Neuronal stem cell (in vitro differentiated cells): ENCODE measurements around the gene VPS26B.
A peak's percentile ranks its signal among the peaks of the same experiment; 100 is the strongest.

ENCODE experiments used
- DNase-seq: peaks from one replicate; pipeline ENCODE4 v3.0.0-alpha.2; 2013; ENCODE audit warnings: low spot score
- H2AFZ ChIP-seq: one replicate; pipeline ENCODE4 v1.6.1; 2013; ENCODE audit warnings: mild to moderate bottlenecking, low read length, inconsistent platforms
- H2AK5ac ChIP-seq: 2 replicates; pipeline ENCODE4 v1.6.1; 2013; ENCODE audit warnings: low read depth, mild to moderate bottlenecking, inconsistent platforms, low read length, moderate library complexity, mixed read lengths
- H2BK120ac ChIP-seq: 2 replicates; pipeline ENCODE4 v1.6.1; 2013; ENCODE audit warnings: low read depth, mild to moderate bottlenecking, inconsistent platforms, low read length, moderate library complexity, mixed read lengths
- H2BK12ac ChIP-seq: one replicate; pipeline ENCODE4 v1.6.1; 2013; ENCODE audit warnings: low read length, inconsistent platforms
- H2BK15ac ChIP-seq: 2 replicates; pipeline ENCODE4 v1.6.1; 2013; ENCODE audit warnings: mild to moderate bottlenecking, low read length, inconsistent platforms, mixed read lengths
- H2BK5ac ChIP-seq: one replicate; pipeline ENCODE4 v1.6.1; 2013; ENCODE audit warnings: inconsistent platforms, mild to moderate bottlenecking, low read length, moderate library complexity
- H3K14ac ChIP-seq: one replicate; pipeline ENCODE4 v1.6.1; 2013; ENCODE audit warnings: low read length, inconsistent platforms
- H3K18ac ChIP-seq: 2 replicates; pipeline ENCODE4 v1.6.1; 2013; ENCODE audit warnings: low read length, inconsistent platforms
- H3K23ac ChIP-seq: 2 replicates; pipeline ENCODE4 v1.6.1; 2013; ENCODE audit warnings: low read depth, mild to moderate bottlenecking, mixed read lengths, low read length, inconsistent platforms; ENCODE audit not compliant: poor library complexity
- H3K27ac ChIP-seq: replicated peaks from 3 replicates; pipeline ENCODE4 v1.5.1; 2013; ENCODE audit warnings: low read length, inconsistent platforms
- H3K27me3 ChIP-seq, 3 experiments: 2 replicates each; pipeline ENCODE4 v1.6.1; 2013; ENCODE audit warnings: low read length in 3 of 3, mild to moderate bottlenecking in 2 of 3, inconsistent platforms in 1 of 3, low read depth in 1 of 3, mixed read lengths in 1 of 3, moderate library complexity in 1 of 3; ENCODE audit not compliant: control insufficient read depth in 3 of 3, insufficient read depth in 3 of 3
- H3K36me3 ChIP-seq, 2 donors: replicated peaks in 1 of 2; 2 replicates each; pipeline ENCODE4 v1.6.1; 2013; ENCODE audit warnings: low read length in 2 of 2; ENCODE audit not compliant: control insufficient read depth in 2 of 2, insufficient read depth in 2 of 2
- H3K4ac ChIP-seq: 2 replicates; pipeline ENCODE4 v1.6.1; 2013; ENCODE audit warnings: inconsistent platforms, mild to moderate bottlenecking, low read length, moderate library complexity
- H3K4me1 ChIP-seq, 2 donors: 1 replicate in 1 of 2; 2 replicates in 1 of 2; pipeline ENCODE4 v1.6.1; 2013; ENCODE audit warnings: low read length in 2 of 2, low read depth in 1 of 2; ENCODE audit not compliant: control insufficient read depth in 2 of 2, insufficient read depth in 1 of 2
- H3K4me2 ChIP-seq: one replicate; pipeline ENCODE4 v1.6.1; 2013; ENCODE audit warnings: mild to moderate bottlenecking, low read length, inconsistent platforms; ENCODE audit not compliant: insufficient read depth, poor library complexity, severe bottlenecking
- H3K4me3 ChIP-seq, 2 donors: 2 replicates each; pipeline ENCODE4 v1.5.1; 2013; ENCODE audit warnings: low read length in 2 of 2, mild to moderate bottlenecking in 2 of 2, inconsistent platforms in 1 of 2, moderate library complexity in 1 of 2
- H3K79me1 ChIP-seq: one replicate; pipeline ENCODE4 v1.6.1; 2013; ENCODE audit warnings: low read depth, mild to moderate bottlenecking, inconsistent platforms, low read length, moderate library complexity
- H3K9ac ChIP-seq: one replicate; pipeline ENCODE4 v1.6.1; 2013; ENCODE audit warnings: mild to moderate bottlenecking, low read depth, low read length, inconsistent platforms; ENCODE audit not compliant: poor library complexity
- H3K9me3 ChIP-seq, 2 donors: replicated peaks in 1 of 2; 2 replicates each; pipeline versions ENCODE3 to v1.6.1; 2013; ENCODE audit warnings: low read length in 2 of 2, mild to moderate bottlenecking in 2 of 2, inconsistent platforms in 1 of 2, low read depth in 1 of 2, mixed read lengths in 1 of 2, moderate library complexity in 1 of 2; ENCODE audit not compliant: control insufficient read depth in 2 of 2, insufficient read depth in 1 of 2
- H4K8ac ChIP-seq: one replicate; pipeline ENCODE4 v1.6.1; 2013; ENCODE audit warnings: low read depth, mild to moderate bottlenecking, inconsistent platforms, low read length, moderate library complexity
- H4K91ac ChIP-seq: one replicate; pipeline ENCODE4 v1.6.1; 2013; ENCODE audit warnings: low read length, low read depth, mild to moderate bottlenecking, inconsistent platforms; ENCODE audit not compliant: poor library complexity
- WGBS, 2 donors: extraction: QIAGEN DNeasy Blood & Tissue Kit; methylation state at CpG; one replicate each; pipeline ENCODE4 v1.1.7; 2013; ENCODE audit warnings: missing lambda C conversion rate in 2 of 2, mixed read lengths in 1 of 2; ENCODE audit not compliant: insufficient read length in 2 of 2, insufficient replicate concordance in 1 of 2; ENCODE audit errors: extremely low coverage in 2 of 2; 5-methylcytosine and 5-hydroxymethylcytosine counted together

The VPS26B gene

DNA sequence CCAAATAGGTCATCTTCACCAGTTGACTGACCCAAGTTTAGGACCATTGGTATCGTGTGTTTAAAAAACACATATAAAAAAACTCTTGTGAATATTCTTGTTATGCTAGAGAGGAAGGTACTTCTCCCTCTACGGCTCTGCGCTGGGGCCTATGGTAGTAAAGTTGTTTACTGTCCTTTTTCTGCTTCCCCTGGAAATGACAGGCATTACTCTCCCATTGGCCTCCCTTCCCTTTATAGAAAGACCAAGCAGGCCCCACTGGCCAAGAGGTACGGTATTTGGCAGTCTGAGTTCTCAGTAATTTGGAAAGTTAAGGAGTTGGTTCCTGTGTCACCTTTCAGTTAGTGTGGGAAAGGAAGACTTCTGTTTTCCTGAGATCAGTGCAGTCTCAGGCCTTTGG lies 22.2 kb downstream of the VPS26B start:
- DNase-seq: no peak
- Histone ChIP-seq H3K27ac (no peak overlapping the region), H3K79me1 (no peaks in the 10 kb centered on the region), H3K9me3 (no peaks in the 10 kb centered on the region), H4K8ac (no peak overlapping the region), H2AK5ac (no peak overlapping the region), H2BK5ac (no peak overlapping the region), H3K4me1 (no peaks in the 10 kb centered on the region), H3K4me2 (no peak overlapping the region), H3K14ac (no peak overlapping the region), H2BK12ac (no peak overlapping the region), H3K36me3 (peaks cover 34 to 100% of the 10 kb centered on the region in 2 donors), H3K23ac (no peak overlapping the region), H3K18ac (no peak overlapping the region), H3K27me3 (no peaks in the 10 kb centered on the region), H2BK15ac (no peak overlapping the region), H2BK120ac (no peak overlapping the region), H2AFZ (no peak overlapping the region), H3K9ac (no peak overlapping the region), H4K91ac (no peak overlapping the region), H3K4me3 (no peak overlapping the region), H3K4ac (no peak overlapping the region)
- no CpG with 5 or more reads among the region's 4 CpGs for whole genome bisulfite sequencing, 2 donors

DNA sequence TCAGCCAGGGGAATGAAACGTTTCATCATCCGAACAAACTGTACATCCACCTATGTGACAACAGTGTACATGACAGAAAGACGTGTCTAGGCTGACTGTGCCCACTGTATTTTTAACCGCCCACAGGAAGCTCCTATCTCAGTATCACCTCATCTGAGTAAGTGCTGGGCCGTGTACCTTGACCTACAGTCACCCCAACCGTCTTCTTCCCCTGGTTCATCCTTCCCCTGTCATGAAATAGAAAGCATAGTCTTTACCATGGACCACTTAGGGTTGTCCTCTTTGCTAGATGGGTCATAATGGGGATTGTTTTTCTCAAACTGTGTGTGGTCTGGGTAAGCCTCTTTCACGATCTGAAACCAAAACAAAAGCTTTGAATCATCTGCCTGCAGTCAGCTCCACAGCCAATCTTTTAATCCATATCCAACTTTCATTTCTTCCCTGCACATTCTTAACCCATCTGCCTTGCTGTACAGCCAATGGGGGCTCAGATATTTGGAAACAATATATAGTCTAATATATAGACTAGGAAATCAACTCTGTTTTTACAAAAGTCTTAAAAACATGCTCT lies 24.5 kb downstream of the VPS26B start:
- H3K4me3 ChIP-seq: no peak overlapping the region
- no peaks in the 10 kb centered on the region for H3K27me3 ChIP-seq
- no peak for DNase-seq
- H2AFZ ChIP-seq: no peak overlapping the region
- no peak overlapping the region for H3K27ac ChIP-seq
- H4K91ac ChIP-seq: peak overlapping the region; percentile 9
- H3K14ac ChIP-seq: no peak overlapping the region
- H3K18ac ChIP-seq: no peak overlapping the region
- no peak overlapping the region for H4K8ac ChIP-seq
- no peak overlapping the region for H3K4ac ChIP-seq
- H2AK5ac ChIP-seq: no peak overlapping the region
- H3K79me1 ChIP-seq: no peaks in the 10 kb centered on the region
- no peak overlapping the region for H2BK5ac ChIP-seq
- no peak overlapping the region for H3K9ac ChIP-seq
- WGBS, 2 donors: no CpG with 5 or more reads among the region's 7 CpGs
- peaks cover 25 to 78% of the 10 kb centered on the region in 2 donors for H3K36me3 ChIP-seq
- H3K4me1 ChIP-seq: no peaks in the 10 kb centered on the region
- H2BK120ac ChIP-seq: no peak overlapping the region
- H3K9me3 ChIP-seq: no peaks in the 10 kb centered on the region
- no peak overlapping the region for H3K4me2 ChIP-seq
- H3K23ac ChIP-seq: no peak overlapping the region
- no peak overlapping the region for H2BK12ac ChIP-seq
- no peak overlapping the region for H2BK15ac ChIP-seq

DNA sequence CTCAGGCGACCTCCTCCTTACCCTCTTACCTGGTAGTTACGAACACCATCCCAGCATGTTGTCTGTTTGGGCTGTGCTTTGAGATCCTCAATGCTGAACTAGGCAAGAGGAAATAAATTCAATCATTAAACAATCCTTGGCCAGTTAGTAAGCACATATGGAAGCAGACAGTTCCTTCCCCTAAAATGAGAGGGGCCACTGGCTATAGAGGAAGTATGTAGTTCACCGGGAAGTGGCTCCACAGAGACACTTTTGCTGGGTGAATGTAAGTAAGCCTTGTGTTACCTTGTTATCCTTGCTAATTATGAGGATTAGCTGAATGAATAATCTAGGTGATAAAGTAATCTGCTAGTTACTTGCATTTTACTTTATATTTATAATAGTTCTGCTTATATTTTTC lies 25.8 kb downstream of the VPS26B start:
- Histone ChIP-seq H3K9ac (no peak overlapping the region), H2BK120ac (no peak overlapping the region), H3K79me1 (no peaks in the 10 kb centered on the region), H3K4ac (no peak overlapping the region), H3K9me3 (no peaks in the 10 kb centered on the region), H2AK5ac (no peak overlapping the region), H2BK5ac (no peak overlapping the region), H2BK15ac (no peak overlapping the region), H3K4me1 (peaks cover 0 to 3% of the 10 kb centered on the region in 2 donors), H3K23ac (no peak overlapping the region), H3K27ac (no peak overlapping the region), H2AFZ (no peak overlapping the region), H3K36me3 (peaks cover 18 to 65% of the 10 kb centered on the region in 2 donors), H3K4me3 (no peak overlapping the region), H4K91ac (no peak overlapping the region), H2BK12ac (no peak overlapping the region), H3K18ac (no peak overlapping the region), H4K8ac (no peak overlapping the region), H3K14ac (no peak overlapping the region), H3K4me2 (no peak overlapping the region), H3K27me3 (no peaks in the 10 kb centered on the region)
- WGBS, 2 donors: no CpG with 5 or more reads among the region's 3 CpGs
- no peak for DNase-seq

DNA sequence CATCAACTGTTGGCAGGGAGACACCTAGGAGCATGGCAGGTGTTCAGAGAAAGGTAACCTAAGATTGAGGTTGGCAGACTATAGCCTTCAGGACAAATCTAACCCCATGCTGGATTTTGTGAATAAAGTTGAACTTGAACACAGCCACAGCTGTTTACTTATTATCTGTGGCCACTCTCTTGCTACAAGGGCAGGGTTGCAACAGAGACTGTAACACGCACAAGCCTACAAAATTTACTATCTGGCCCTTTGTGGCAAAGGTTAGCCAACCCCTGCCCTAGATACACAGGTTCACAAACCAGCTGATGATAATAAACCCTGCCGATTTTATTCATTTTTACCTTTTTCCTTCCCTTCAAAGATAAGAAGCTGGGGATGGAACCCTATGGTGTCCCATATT lies 26.2 kb downstream of the VPS26B start:
- no CpG with 5 or more reads among the region's 2 CpGs for WGBS, 2 donors
- no peak overlapping the region for H3K18ac ChIP-seq
- no peak overlapping the region for H2AFZ ChIP-seq
- no peak for DNase-seq
- H3K27me3 ChIP-seq: no peaks in the 10 kb centered on the region
- peaks cover 0 to 3% of the 10 kb centered on the region in 2 donors for H3K4me1 ChIP-seq
- no peak overlapping the region for H4K8ac ChIP-seq
- H3K79me1 ChIP-seq: no peaks in the 10 kb centered on the region
- H3K14ac ChIP-seq: no peak overlapping the region
- H3K4me3 ChIP-seq: no peak overlapping the region
- no peak overlapping the region for H3K27ac ChIP-seq
- no peak overlapping the region for H3K23ac ChIP-seq
- H3K4me2 ChIP-seq: no peak overlapping the region
- H3K9ac ChIP-seq: no peak overlapping the region
- no peak overlapping the region for H2BK5ac ChIP-seq
- no peak overlapping the region for H3K4ac ChIP-seq
- no peak overlapping the region for H4K91ac ChIP-seq
- H2BK15ac ChIP-seq: no peak overlapping the region
- H2BK120ac ChIP-seq: no peak overlapping the region
- H2BK12ac ChIP-seq: no peak overlapping the region
- H3K9me3 ChIP-seq: no peaks in the 10 kb centered on the region
- no peak overlapping the region for H2AK5ac ChIP-seq
- peaks cover 18 to 61% of the 10 kb centered on the region in 2 donors for H3K36me3 ChIP-seq
